Transverse colon (tissue), 4 donors: Measurements from ENCODE around the gene IRX5. TPM values are rescaled to one million over a fixed set of nuclear protein-coding genes. Genes with fewer than 3 reads are reported as not detected.

ENCODE experiments used
- DNase-seq: peaks from one replicate; pipeline ENCODE4 v3.0.0-alpha.2; 2019
- H3K27ac ChIP-seq, 4 donors: fragments of 200-600 bp; sonication (generic); 2 replicates each; pipeline ENCODE4 v1.5.1; 2016 to 2018; ENCODE audit warnings: inconsistent platforms in 4 of 4
- H3K27me3 ChIP-seq: fragments of 200-600 bp; sonication (generic); 2 replicates; pipeline ENCODE4 v1.5.1; 2017; ENCODE audit warnings: inconsistent platforms
- H3K36me3 ChIP-seq, 4 donors: fragments of 200-600 bp; sonication (generic); 2 replicates each; pipeline ENCODE4 v1.5.1; 2017 to 2019; ENCODE audit warnings: inconsistent platforms in 4 of 4
- H3K4me1 ChIP-seq, 4 donors: fragments of 200-600 bp; sonication (generic); 2 replicates each; pipeline ENCODE4 v1.5.1; 2017 to 2020; ENCODE audit warnings: inconsistent platforms in 4 of 4
- H3K4me3 ChIP-seq, 4 donors: fragments of 200-600 bp; sonication (generic); 1 replicate in 1 of 4; 2 replicates in 3 of 4; pipeline versions ENCODE4 v1.5.1 to v1.6.1; 2017 to 2019; ENCODE audit warnings: inconsistent platforms in 4 of 4
- H3K9me3 ChIP-seq, 2 donors: fragments of 200-600 bp; sonication (generic); 2 replicates each; pipeline ENCODE4 v1.5.1; 2017 to 2019; ENCODE audit warnings: inconsistent platforms in 2 of 2
- EP300 ChIP-seq: sonication (generic); formaldehyde crosslinking; IDR thresholded peaks from one replicate; pipeline ENCODE4 v1.6.1; 2017; ENCODE audit warnings: antibody characterized with exemption, low read depth
- POLR2A ChIP-seq: fragments of 450-650 bp; IDR thresholded peaks from one replicate; pipeline ENCODE4 v1.6.1; 2016; ENCODE audit warnings: antibody characterized with exemption, mild to moderate bottlenecking, moderate library complexity
- POLR2AphosphoS5 ChIP-seq, 3 donors: sonication (generic); formaldehyde crosslinking; IDR thresholded peaks; one replicate each; pipeline ENCODE4 v1.6.1; 2016; ENCODE audit warnings: antibody characterized with exemption in 3 of 3
- WGBS, 2 donors: methylation state at CpG; one replicate each; pipeline ENCODE4 v1.1.5; 2018; ENCODE audit warnings: low coverage in 1 of 2; 5-methylcytosine and 5-hydroxymethylcytosine counted together
- in situ Hi-C, 4 donors: fragments of 200-750 bp; cut with MboI; loops; one replicate each; pipeline versions ENCODE4 v1.15.0 to v1.15.1; 2017; ENCODE audit warnings: low sequenced_read_pairs in 3 of 4, low pct_ligation_motif_present in 1 of 4, low pct_unique_long_range_greater_than_20kb in 1 of 4
- intact Hi-C: fragments of 100-400 bp; cut with DNase I; formaldehyde crosslinking; loops from one replicate; pipeline ENCODE4 v1.15.1; 2023; ENCODE audit warnings: low total_unique reads
- total RNA-seq, 4 donors: library from RNA; depleted of rRNA; stranded (reverse); fragments of >200 nt; gene quantifications; one replicate each; pipeline ENCODE4 v1.1.0, GENCODE V29; 2016
- TF ChIP-seq, protein P1 (sequence below), 5 experiments: fragments of 200-600 bp in 3 of 5; fragments of 450-650 bp in 2 of 5; sonication (generic) in 3 of 5; IDR thresholded peaks; 1 replicate in 2 of 5; 2 replicates in 3 of 5; pipeline ENCODE4 v1.5.1; 2016 to 2017; ENCODE audit warnings: antibody characterized with exemption in 5 of 5, inconsistent platforms in 3 of 5, mild to moderate bottlenecking in 2 of 5, moderate library complexity in 1 of 5

The IRX5 gene
- total RNA-seq, 4 donors from 2014 or later, result not detected

DNA sequence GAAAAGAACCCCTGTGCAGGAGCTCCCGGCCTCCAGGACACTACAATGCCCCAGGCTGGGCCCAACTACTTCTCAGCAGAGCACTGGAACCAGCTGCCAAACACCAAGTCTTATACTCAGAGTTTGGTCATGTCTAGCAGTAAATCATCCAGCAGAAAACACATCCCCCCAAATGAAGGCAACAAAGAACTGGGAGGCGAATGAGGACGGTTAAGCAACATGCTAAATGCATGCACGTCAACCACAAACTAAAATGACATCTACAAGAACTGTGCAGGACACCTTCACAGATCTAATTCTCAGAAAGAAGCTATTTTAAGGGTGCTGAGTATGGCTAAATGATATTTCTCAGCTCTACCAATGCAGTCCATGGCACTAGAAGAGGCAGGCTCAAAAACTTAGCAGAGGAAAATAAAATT is 7.6 kb upstream of the IRX5 start:
- intact Hi-C loops (no loop called here), in situ Hi-C loops (no loop called here)
- Histone ChIP-seq H3K4me1 (peaks cover 0 to 4% (median 0%) of the 10 kb centered on the region in 4 donors), H3K27ac (no peak overlapping the region), H3K27me3 (peaks cover 99% of the 10 kb centered on the region), H3K4me3 (no peak overlapping the region), H3K36me3 (no peaks in the 10 kb centered on the region), H3K9me3 (no peaks in the 10 kb centered on the region)
- 71 to 87% methylated on average over 3 to 4 of the region's 4 CpGs for WGBS, 2 donors
- TF ChIP-seq, protein P1, sequence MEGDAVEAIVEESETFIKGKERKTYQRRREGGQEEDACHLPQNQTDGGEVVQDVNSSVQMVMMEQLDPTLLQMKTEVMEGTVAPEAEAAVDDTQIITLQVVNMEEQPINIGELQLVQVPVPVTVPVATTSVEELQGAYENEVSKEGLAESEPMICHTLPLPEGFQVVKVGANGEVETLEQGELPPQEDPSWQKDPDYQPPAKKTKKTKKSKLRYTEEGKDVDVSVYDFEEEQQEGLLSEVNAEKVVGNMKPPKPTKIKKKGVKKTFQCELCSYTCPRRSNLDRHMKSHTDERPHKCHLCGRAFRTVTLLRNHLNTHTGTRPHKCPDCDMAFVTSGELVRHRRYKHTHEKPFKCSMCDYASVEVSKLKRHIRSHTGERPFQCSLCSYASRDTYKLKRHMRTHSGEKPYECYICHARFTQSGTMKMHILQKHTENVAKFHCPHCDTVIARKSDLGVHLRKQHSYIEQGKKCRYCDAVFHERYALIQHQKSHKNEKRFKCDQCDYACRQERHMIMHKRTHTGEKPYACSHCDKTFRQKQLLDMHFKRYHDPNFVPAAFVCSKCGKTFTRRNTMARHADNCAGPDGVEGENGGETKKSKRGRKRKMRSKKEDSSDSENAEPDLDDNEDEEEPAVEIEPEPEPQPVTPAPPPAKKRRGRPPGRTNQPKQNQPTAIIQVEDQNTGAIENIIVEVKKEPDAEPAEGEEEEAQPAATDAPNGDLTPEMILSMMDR (IDR thresholded peaks at IDR 0.05), result no peak
- no peak for TF ChIP-seq EP300
- TF ChIP-seq POLR2AphosphoS5 (IDR thresholded peaks at IDR 0.05), result no peak
- TF ChIP-seq POLR2A, result no peak
- no peak for DNase-seq

DNA sequence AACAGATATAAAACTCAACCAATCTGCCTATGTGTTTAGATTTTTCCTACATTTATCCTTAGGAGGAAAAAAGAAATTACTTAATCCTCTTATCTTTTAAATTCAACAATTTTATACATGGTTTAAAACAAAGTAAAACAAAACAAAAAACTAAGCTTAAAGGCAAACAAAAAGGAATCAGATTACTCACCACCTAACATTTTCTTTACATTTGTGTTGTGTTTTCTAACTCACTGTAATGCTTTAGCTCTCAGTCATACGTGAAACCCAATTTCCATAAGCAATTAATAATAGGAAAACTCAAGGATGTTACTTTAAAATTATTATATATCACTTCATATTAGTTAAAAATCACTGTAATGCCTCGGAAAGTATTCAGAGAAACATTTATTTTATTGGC is 6.7 kb upstream of the IRX5 start:
- no peak for DNase-seq
- Histone ChIP-seq H3K4me1 (peaks cover 0 to 9% (median 0%) of the 10 kb centered on the region in 4 donors), H3K27me3 (peaks cover 97% of the 10 kb centered on the region), H3K36me3 (no peaks in the 10 kb centered on the region), H3K4me3 (no peak overlapping the region), H3K9me3 (no peaks in the 10 kb centered on the region), H3K27ac (no peak overlapping the region)
- WGBS, 2 donors, result 60 to 67% methylated on average over 2 of the region's 2 CpGs
- intact Hi-C loops (no loop called here), in situ Hi-C loops (no loop called here)
- TF ChIP-seq, protein P1 (IDR thresholded peaks at IDR 0.05), result no peak
- no peak for TF ChIP-seq POLR2AphosphoS5 (IDR thresholded peaks at IDR 0.05)

DNA sequence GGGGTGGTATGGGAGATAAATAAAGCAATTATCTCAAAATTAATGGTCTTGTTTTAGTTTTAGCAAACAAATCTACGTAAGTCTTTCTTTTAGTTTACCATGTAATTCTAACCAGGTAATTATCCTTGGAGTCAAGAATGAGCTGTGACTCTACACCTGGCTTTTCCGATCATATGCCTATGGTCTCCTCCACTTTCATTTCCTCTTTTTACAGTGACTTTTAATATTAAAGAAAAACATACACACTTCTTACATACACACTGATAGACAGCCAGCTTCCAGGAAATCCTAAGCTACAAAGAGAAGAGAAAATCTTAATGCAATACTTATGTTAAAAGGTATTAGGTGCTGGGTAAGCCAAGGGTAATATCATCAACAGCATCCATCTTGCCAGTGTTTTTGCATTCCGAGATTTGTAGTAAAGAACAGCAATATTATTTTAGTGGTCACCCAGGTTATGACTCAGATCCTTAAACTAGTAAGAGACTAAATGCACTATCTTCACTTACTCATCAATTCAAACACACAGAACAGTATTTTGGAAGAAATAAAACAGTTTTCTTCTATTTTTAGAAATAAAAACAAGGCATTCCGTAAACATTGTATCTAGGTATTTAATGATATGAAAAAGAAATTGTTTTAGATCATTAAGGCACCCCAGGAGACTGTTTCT is 4.4 kb upstream of the IRX5 start:
- Histone ChIP-seq H3K9me3 (no peaks in the 10 kb centered on the region), H3K4me1 (peaks cover 2 to 29% (median 18%) of the 10 kb centered on the region in 4 donors), H3K27ac (no peak overlapping the region), H3K4me3 (no peak overlapping the region), H3K27me3 (peaks cover 96% of the 10 kb centered on the region), H3K36me3 (no peaks in the 10 kb centered on the region)
- TF ChIP-seq POLR2AphosphoS5 (IDR thresholded peaks at IDR 0.05) (no peak), EP300 (no peak), POLR2A (no peak)
- TF ChIP-seq, protein P1 (IDR thresholded peaks at IDR 0.05), result no peak
- DNase-seq, result no peak
- in situ Hi-C loops, result loop anchor here in 1 of 4 donors (25.0 kb wide), 1 partner anchor 639 kb away; the partner anchor contains the start of gene IRX3
- 43 to 48% methylated on average over 4 of the region's 4 CpGs for WGBS, 2 donors
- intact Hi-C loops, result no loop called here

DNA sequence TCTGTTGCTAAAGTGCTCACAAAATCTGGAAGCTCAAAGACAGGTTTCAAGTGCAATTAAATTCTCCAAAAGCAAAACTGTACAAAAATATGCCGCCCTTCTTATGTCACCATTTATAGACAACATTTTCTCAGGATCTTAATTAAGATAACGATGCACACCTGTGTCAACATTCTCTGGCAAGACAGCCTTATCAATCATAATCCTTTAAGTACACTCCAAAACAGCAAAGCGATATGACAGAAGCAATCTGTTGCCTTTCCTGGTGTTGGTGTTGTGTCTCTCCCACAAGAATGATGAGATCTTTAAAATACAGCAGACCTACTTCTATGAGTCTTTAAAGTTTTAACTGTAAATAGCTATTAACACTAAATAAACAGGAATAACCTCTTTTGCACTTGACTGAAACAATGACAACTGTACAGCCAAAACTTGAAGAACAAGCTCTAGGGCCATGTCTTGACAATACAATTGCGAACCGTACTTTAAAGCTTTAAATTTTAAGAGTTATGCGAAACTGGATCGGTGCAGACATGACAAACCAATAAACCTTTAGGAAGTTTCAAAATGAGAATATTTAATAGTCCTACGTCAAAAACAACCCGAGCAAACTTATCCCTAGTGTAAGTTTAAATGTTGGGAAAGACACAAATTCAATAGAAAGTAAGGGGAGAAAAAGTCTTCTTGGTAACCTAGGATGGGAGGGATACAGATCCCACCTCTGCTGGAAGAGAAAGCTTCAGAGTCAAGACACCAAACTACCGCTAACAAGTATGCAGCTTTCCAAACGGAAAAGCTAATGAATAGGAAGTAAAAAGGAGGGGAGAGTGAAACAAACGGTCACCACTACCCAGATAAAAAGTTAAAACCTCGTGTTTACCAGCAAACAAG is 3.3 kb upstream of the IRX5 start:
- DNase-seq, result no peak
- TF ChIP-seq POLR2A (no peak), EP300 (no peak), POLR2AphosphoS5 (IDR thresholded peaks at IDR 0.05) (no peak)
- TF ChIP-seq, protein P1 (IDR thresholded peaks at IDR 0.05), result no peak
- in situ Hi-C loops, result loop anchor here in 1 of 4 donors (25.0 kb wide), 1 partner anchor 640 kb away; the partner anchor contains the start of gene IRX3
- Histone ChIP-seq H3K9me3 (no peaks in the 10 kb centered on the region), H3K4me3 (peak overlapping the region in 1 of 4 donors; percentile 66), H3K27me3 (peaks cover 96% of the 10 kb centered on the region), H3K4me1 (peaks cover 7 to 34% (median 21%) of the 10 kb centered on the region in 4 donors), H3K36me3 (no peaks in the 10 kb centered on the region), H3K27ac (no peak overlapping the region)
- WGBS, 2 donors, result 24 to 29% methylated on average over 9 to 13 of the region's 13 CpGs
- intact Hi-C loops, result no loop called here
